DND-41 (cell line): ENCODE data around the gene TMEM125.

Experiments used
- CTCF ChIP-seq: IDR thresholded peaks from 2 replicates; pipeline ENCODE4 v1.5.1; 2012; ENCODE audit warnings: borderline replicate concordance, low read length, moderate library complexity, mild to moderate bottlenecking; ENCODE audit not compliant: poor library complexity, severe bottlenecking; ENCODE audit errors: extremely low read depth
- EZH2 ChIP-seq: IDR thresholded peaks from 3 replicates; pipeline ENCODE4 v1.6.1; 2012; ENCODE audit warnings: borderline replicate concordance, low read depth, mild to moderate bottlenecking, moderate library complexity, low read length, inconsistent platforms; ENCODE audit not compliant: severe bottlenecking

GRCh38 chr1:43274804-43275180, 5.0 kb downstream of the TMEM125 start:
- no peak for TF ChIP-seq CTCF
- no peak for TF ChIP-seq EZH2
